RPMI7951 (cell line): ENCODE measurements around the gene GJD4. TPM values are rescaled to one million over a fixed set of nuclear protein-coding genes. Genes with fewer than 3 reads are reported as not detected.

ENCODE experiments used
- DNase-seq: peaks from one replicate; pipeline ENCODE4 v3.0.0-alpha.2; 2012; ENCODE audit warnings: low read depth
- total RNA-seq: library from RNA; depleted of rRNA; stranded (reverse); fragments of >200 nt; shearing (Covaris generic); gene quantifications from 2 replicates; pipeline ENCODE4 v1.2.3, GENCODE V29; 2014

GJD4 gene
- total RNA-seq, 1 experiment from 2014 or later = not detected

- no peak for DNase-seq
These were observed 21.9 kb downstream of the GJD4 start for GRCh38 chr10:35626971-35627507.

DNA sequence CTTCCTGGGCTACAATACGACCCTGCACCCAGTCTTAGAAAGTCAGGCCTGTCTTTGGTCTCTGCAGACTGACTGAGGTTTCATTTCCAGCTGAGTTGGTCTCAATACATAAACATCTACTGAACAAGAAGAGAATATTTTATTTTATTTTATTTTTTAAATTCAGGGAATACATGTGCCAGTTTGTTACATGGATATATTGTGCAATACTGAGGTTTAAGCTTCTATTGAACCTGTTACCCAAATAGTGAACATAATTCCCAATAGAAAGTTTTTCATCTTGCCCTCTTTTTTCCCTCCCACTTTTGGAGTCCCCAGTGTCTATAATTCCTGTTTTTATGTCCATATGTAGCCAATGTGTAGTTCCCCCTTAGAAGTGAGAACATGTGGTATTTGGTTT is 26.3 kb downstream of the GJD4 start:
- no peak for DNase-seq

DNA sequence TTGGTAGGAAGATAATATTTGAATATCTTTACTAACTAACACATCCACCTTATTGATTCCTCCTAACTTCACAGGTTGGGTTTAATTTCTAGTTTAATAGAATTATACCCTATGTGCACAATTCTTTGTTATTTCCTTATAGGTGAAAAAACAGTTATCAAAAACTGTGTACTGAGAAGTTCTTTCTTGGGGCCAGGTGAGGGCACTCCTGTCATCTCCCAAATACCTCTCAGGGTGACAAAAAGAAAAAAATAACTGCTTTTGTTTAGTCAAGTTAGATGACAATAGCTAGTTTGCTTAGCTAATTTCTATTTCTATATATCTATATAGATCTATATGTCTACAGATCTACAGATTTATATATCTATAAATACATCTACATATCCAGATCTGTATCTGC is 26.9 kb downstream of the GJD4 start:
- no peak for DNase-seq

- no peak for DNase-seq
These were observed 28.2 kb downstream of the GJD4 start for GRCh38 chr10:35633006-35633980.

DNA sequence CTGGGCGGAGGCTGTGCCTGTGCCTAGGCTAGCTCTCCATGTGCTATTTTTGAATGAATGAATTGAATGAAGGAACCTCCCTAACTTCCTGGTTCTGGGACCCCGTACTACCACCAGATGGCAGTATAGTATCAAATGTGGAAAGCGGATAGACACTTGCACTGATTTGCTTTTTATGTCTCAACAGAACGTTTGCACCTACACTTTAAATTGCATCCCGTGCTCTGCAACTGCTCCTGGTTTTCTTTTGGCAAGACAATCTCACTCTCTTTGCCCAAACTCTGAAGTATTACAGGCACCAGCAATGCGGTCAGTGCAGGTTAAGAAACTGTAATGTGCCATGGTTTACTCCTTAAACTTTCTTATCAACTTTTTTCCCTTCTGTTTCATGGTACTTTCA is 30.4 kb downstream of the GJD4 start:
- peak; percentile 69 for DNase-seq

- no peak for DNase-seq
These were observed 31.8 kb downstream of the GJD4 start for GRCh38 chr10:35636956-35637355.

DNA sequence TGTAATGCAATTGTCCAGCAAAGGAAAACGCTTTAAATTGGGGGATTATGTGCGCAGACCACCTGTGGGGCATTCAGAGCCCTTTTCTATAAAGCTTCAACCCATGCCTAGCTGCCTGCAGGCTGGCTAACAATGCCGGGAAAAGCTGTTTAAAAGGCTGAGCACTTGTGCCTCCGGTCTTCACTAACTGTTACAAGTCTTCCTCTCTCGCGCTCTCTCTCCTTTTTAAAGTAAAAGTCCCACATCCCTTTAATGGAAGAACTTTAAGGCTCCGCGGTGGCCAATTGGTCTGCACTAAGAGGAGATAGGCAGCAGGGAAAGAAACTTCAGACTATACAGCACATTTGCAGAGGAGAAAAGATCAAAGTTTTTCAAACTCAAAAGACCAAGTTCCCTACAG is 32.3 kb downstream of the GJD4 start:
- no peak for DNase-seq

- no peak for DNase-seq
These were observed 33.0 kb downstream of the GJD4 start for GRCh38 chr10:35638101-35638500.

- no peak for DNase-seq
These were observed 34.0 kb downstream of the GJD4 start for GRCh38 chr10:35639021-35639727.

- DNase-seq = no peak
These were observed 34.7 kb downstream of the GJD4 start for GRCh38 chr10:35639728-35640401.

DNA sequence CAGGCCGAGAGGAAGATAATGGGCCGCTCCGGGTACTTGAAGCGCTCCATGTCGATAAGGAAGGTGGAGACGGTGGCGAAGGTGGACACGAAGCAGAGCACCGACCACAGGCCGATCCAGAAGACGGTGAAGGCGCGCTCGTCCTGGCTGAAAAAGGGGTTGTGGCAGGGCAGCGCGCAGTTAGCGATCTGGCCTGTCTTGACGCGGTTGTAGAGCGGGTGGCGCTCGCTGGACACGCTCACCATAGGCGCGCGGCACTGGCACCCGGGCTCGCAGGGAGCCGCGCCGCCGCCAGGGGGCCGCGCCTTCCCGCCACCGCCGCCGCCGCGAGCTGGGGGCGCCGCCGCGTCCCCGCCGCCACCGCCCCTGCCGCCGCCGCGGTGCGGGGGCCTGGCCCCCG is 35.3 kb downstream of the GJD4 start:
- peak; percentile 73 for DNase-seq

- DNase-seq = peak; percentile 88
These were observed 36.0 kb downstream of the GJD4 start for GRCh38 chr10:35640951-35641675.

DNA sequence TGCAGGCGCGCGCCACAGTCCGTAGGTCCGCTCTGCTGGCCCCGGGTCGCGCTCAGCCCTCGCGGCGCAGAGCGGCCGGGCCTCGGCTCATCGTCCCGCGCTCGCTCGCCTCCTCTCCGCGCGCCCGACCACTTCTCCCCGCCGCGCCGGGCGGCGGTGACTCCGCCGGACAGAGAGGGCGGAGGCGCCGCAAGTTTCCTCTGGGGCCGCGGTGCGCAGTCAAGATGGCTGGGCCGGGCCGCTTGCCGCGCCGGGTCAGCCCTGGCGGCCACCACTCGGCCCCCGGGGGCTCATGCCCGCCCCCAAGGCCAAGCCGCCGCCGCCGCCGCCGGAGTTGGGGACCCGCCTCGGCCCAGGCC is 36.5 kb downstream of the GJD4 start:
- peak; percentile 58 for DNase-seq

DNA sequence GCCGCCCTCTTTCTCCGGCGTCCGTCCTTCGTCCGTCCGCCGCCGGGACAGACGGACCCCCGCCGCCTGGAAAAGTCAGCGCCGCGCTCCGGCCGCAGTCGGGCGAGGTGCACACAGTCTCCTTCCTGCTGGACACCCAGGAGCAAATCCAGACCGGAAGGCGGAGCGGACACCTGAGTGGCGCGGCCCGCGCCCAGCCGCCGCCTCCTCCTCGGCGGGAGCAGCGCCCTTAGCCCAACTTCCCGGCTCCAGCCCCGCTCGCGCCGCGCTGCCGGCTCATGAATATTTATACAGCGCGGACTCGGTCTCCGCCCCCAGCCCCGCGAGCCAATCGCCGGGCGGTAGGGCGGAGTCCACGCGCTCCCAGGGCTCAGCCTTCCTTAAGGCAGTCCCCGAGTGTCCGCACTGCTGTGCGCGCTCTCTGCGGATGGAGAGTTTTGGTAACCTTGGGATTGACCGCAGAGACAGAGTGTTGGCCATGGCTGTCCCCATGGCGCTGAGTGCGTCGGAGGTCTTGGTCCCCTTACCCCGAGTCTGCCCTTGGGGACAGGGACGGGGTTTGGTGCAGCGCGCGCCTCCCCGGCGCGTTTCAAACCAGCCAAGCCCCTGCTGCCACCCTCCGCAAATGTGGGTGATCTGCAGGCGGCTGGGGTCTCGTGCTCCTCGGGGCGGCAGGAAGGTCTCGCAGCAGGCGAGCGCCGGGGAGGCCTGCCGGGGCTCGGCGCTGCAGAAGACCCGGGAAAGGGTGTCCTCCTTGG is 37.1 kb downstream of the GJD4 start, which contains the start of gene FZD8:
Gene FZD8, minus strand, starts transcription at position 262 of the 758 bp plus-strand sequence. CDS start 867 bp downstream, outside the sequence.
- peak; percentile 92 for DNase-seq

GRCh38 chr10:35642793-35643114 is 37.6 kb downstream of the GJD4 start:
- no peak for DNase-seq

DNA sequence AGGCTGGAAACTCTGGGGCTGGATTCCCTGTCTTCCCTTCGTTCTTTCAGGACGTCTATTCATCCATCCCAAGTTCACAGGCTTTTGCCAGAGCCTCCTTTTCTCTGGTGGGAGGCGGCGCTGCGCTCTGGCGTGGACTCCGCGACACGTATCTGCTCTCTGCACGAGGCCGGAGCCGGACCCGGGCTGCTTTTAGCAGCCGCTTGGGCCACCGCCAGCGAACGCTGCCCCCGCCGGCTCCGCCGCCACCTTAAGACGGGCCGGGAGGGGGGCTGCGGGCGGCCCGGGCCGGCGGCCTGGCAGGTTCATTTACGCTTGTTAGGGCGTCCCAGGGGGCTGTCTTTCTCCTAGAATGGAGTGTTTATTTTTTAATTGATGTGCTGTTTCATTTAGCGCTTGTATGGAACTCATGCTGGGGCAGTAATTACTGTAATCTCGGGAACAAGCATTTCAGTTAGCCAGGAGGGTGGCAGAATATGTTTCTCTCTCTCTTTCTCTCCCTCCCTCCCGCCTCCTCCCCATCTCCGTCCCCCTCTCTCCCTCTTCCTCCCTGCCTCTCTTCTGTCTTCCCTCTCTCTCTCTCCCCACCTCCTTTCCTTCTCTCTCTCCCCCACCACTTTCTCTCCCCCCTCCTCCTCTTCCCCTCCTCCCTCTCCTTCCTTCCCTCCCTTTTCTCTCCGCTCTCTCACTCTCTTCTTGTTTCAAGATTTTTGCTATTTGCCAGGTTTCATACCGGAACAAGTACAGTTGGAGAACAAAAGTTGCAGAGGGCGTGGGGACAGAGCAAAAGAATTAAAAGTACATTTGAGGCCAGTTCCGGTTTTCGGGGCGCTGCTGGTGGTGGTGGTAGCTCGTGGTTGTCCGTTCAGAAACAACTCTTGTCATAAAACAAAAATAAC is 38.3 kb downstream of the GJD4 start:
- DNase-seq = peak; percentile 58

GRCh38 chr10:35644050-35644950 is 39.2 kb downstream of the GJD4 start:
- no peak for DNase-seq

DNA sequence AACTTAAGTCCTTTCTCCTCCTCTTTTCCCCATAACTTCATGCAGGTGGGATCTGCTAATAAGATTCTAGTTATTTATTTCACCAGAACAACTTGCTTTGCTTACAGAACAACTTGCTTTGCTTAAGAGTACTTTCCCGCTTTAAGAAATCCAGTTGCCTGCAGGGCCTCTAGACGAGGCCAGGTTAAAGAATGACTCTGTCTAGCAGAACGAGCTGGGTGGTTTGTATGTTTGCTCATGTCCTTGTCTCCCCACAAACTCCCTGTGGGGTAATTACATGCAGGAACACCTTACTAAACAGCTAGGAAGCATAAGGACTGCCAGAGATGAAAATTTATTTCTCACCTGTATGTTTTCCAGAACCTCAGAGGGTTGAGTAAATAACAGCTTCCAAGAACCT is 45.8 kb downstream of the GJD4 start:
- no peak for DNase-seq

- no peak for DNase-seq
These were observed 47.7 kb downstream of the GJD4 start for GRCh38 chr10:35652824-35653223.
